Naive B cell (primary cell): ENCODE results near the gene FRK. TPM values are rescaled to one million over a fixed set of nuclear protein-coding genes. Genes with fewer than 3 reads are reported as not detected.
"Not testable (repeated sequence)": the region's sequence is repeated elsewhere in the genome, so short reads cannot be mapped to it uniquely, and the experiment has no call there.

ENCODE experiments used
- ATAC-seq, 2 donors: fragments of 150-1000 bp; cut with Tn5 transposase; 2 replicates each; pipeline ENCODE4 v1.10.0; 2021; ENCODE audit warnings: low read depth in 2 of 2, mild to moderate bottlenecking in 2 of 2, moderate library complexity in 2 of 2
- DNase-seq: peaks from one replicate; pipeline ENCODE4 v3.0.0; 2022
- H3K27ac Mint-ChIP-seq, 6 donors: one replicate each; pipeline ENCODE4 v1.8.0; 2020 to 2022; ENCODE audit warnings: mild to moderate bottlenecking in 6 of 6, mixed read lengths in 6 of 6, moderate library complexity in 5 of 6, inconsistent platforms in 2 of 6
- H3K27me3 Mint-ChIP-seq, 3 donors: one replicate each; pipeline ENCODE4 v1.8.0; 2021 to 2022; ENCODE audit warnings: mixed read lengths in 3 of 3, mild to moderate bottlenecking in 1 of 3
- H3K36me3 Mint-ChIP-seq, 2 donors: one replicate each; pipeline ENCODE4 v1.8.0; 2020 to 2022; ENCODE audit warnings: mixed read lengths in 2 of 2, inconsistent platforms in 1 of 2, mild to moderate bottlenecking in 1 of 2
- H3K4me1 Mint-ChIP-seq, 3 donors: one replicate each; pipeline ENCODE4 v1.8.0; 2020 to 2022; ENCODE audit warnings: mixed read lengths in 3 of 3, inconsistent platforms in 1 of 3, mild to moderate bottlenecking in 1 of 3, moderate library complexity in 1 of 3
- H3K4me3 Mint-ChIP-seq, 8 donors: one replicate each; pipeline ENCODE4 v1.8.0; 2020 to 2022; ENCODE audit warnings: mild to moderate bottlenecking in 8 of 8, mixed read lengths in 8 of 8, moderate library complexity in 8 of 8, inconsistent platforms in 2 of 8
- H3K9me3 Mint-ChIP-seq, 7 donors: one replicate each; pipeline ENCODE4 v1.8.0; 2020 to 2022; ENCODE audit warnings: mixed read lengths in 7 of 7, mild to moderate bottlenecking in 5 of 7, inconsistent platforms in 2 of 7, moderate library complexity in 1 of 7
- polyA plus RNA-seq, 6 donors: library from polyadenylated mRNA; unstranded; fragments of 300-500 nt; fragmentation: Illumina TruSeq; gene quantifications; one replicate each; pipeline ENCODE4 v1.2.3, GENCODE V29; 2021; ENCODE audit warnings: low read depth in 6 of 6

Gene FRK
- polyA plus RNA-seq, 6 donors from 2014 or later: not detected

- not testable (repeated sequence) for H3K36me3 Mint-ChIP-seq
Measured at GRCh38 chr6:116046272-116046671, 14.4 kb downstream of the FRK start.

GRCh38 chr6:116041934-116042333 is 18.8 kb downstream of the FRK start:
- ATAC-seq (no peak), DNase-seq (no peak)
- Mint-ChIP-seq H3K4me1 (peaks cover 0 to under 1% (median 0%) of the 10 kb centered on the region in 3 donors), H3K9me3 (peaks cover 0 to 12% (median 5%) of the 10 kb centered on the region in 7 donors), H3K27me3 (peaks cover 14 to 42% (median 33%) of the 10 kb centered on the region in 3 donors), H3K4me3 (no peak overlapping the region), H3K36me3 (no peaks in the 10 kb centered on the region), H3K27ac (no peak overlapping the region)

More at GRCh38 chr6:116046272-116046671, 14.4 kb downstream of the FRK start:
- Mint-ChIP-seq H3K9me3 (peaks cover 0 to 12% (median 7%) of the 10 kb centered on the region in 7 donors), H3K27me3 (peaks cover 14 to 34% (median 21%) of the 10 kb centered on the region in 3 donors)
- not testable (repeated sequence) for H3K27ac Mint-ChIP-seq, H3K4me1 Mint-ChIP-seq, DNase-seq, H3K4me3 Mint-ChIP-seq, ATAC-seq

- peaks cover 0 to 12% (median 5%) of the 10 kb centered on the region in 7 donors for H3K9me3 Mint-ChIP-seq
- no peak overlapping the region for H3K4me3 Mint-ChIP-seq
- no peaks in the 10 kb centered on the region for H3K4me1 Mint-ChIP-seq
- H3K36me3 Mint-ChIP-seq: no peaks in the 10 kb centered on the region
- no peak overlapping the region for H3K27ac Mint-ChIP-seq
- peaks cover 17 to 44% (median 35%) of the 10 kb centered on the region in 3 donors for H3K27me3 Mint-ChIP-seq
- DNase-seq (no peak), ATAC-seq (no peak)
Measured at GRCh38 chr6:116040993-116041392, 19.7 kb downstream of the FRK start.

- Mint-ChIP-seq H3K36me3 (no peaks in the 10 kb centered on the region), H3K4me1 (no peaks in the 10 kb centered on the region), H3K4me3 (no peak overlapping the region), H3K9me3 (no peaks in the 10 kb centered on the region), H3K27ac (no peak overlapping the region), H3K27me3 (peaks cover 14 to 45% (median 43%) of the 10 kb centered on the region in 3 donors)
- no peak for ATAC-seq
- no peak for DNase-seq
Measured at GRCh38 chr6:116036885-116037284, 23.8 kb downstream of the FRK start.

GRCh38 chr6:116036075-116036773 is 24.5 kb downstream of the FRK start:
- H3K36me3 Mint-ChIP-seq: no peaks in the 10 kb centered on the region
- no peaks in the 10 kb centered on the region for H3K9me3 Mint-ChIP-seq

GRCh38 chr6:116035616-116036015 is 25.1 kb downstream of the FRK start:
- no peaks in the 10 kb centered on the region for H3K9me3 Mint-ChIP-seq
- H3K4me3 Mint-ChIP-seq: no peak overlapping the region
- no peaks in the 10 kb centered on the region for H3K4me1 Mint-ChIP-seq
- DNase-seq (no peak), ATAC-seq (no peak)
- no peak overlapping the region for H3K27ac Mint-ChIP-seq
- H3K36me3 Mint-ChIP-seq: no peaks in the 10 kb centered on the region
- peaks cover 14 to 49% (median 46%) of the 10 kb centered on the region in 3 donors for H3K27me3 Mint-ChIP-seq

More at GRCh38 chr6:116036075-116036773, 24.5 kb downstream of the FRK start:
- Mint-ChIP-seq H3K27ac (no peak overlapping the region), H3K27me3 (peaks cover 14 to 46% (median 45%) of the 10 kb centered on the region in 3 donors), H3K4me3 (no peak overlapping the region), H3K4me1 (no peaks in the 10 kb centered on the region)
- DNase-seq (no peak), ATAC-seq (no peak)

GRCh38 chr6:116034327-116034726 is 26.4 kb downstream of the FRK start:
- H3K9me3 Mint-ChIP-seq: no peaks in the 10 kb centered on the region
- no peak overlapping the region for H3K27ac Mint-ChIP-seq
- peaks cover 14 to 48% (median 45%) of the 10 kb centered on the region in 3 donors for H3K27me3 Mint-ChIP-seq
- H3K4me1 Mint-ChIP-seq: no peaks in the 10 kb centered on the region
- H3K4me3 Mint-ChIP-seq: no peak overlapping the region
- DNase-seq (no peak), ATAC-seq (no peak)
- H3K36me3 Mint-ChIP-seq: no peaks in the 10 kb centered on the region

- Mint-ChIP-seq H3K27me3 (peaks cover 17 to 48% (median 45%) of the 10 kb centered on the region in 3 donors), H3K27ac (no peak overlapping the region), H3K4me3 (no peak overlapping the region), H3K9me3 (no peaks in the 10 kb centered on the region), H3K4me1 (no peaks in the 10 kb centered on the region), H3K36me3 (no peaks in the 10 kb centered on the region)
- DNase-seq: no peak
- ATAC-seq: no peak
Measured at GRCh38 chr6:116033687-116034303, 26.9 kb downstream of the FRK start.

- ATAC-seq (no peak), DNase-seq (no peak)
- Mint-ChIP-seq H3K9me3 (no peaks in the 10 kb centered on the region), H3K27me3 (peaks cover 20 to 40% (median 36%) of the 10 kb centered on the region in 3 donors), H3K4me1 (peaks cover 0 to 4% (median 0%) of the 10 kb centered on the region in 3 donors), H3K36me3 (no peaks in the 10 kb centered on the region), H3K27ac (no peak overlapping the region), H3K4me3 (no peak overlapping the region)
Measured at GRCh38 chr6:116030770-116031169, 29.9 kb downstream of the FRK start.

- H3K9me3 Mint-ChIP-seq: no peaks in the 10 kb centered on the region
- no peak for ATAC-seq
- H3K4me3 Mint-ChIP-seq: no peak overlapping the region
- no peaks in the 10 kb centered on the region for H3K36me3 Mint-ChIP-seq
- peaks cover 0 to 4% (median 0%) of the 10 kb centered on the region in 3 donors for H3K4me1 Mint-ChIP-seq
- no peak for DNase-seq
- H3K27me3 Mint-ChIP-seq: peaks cover 20 to 37% (median 30%) of the 10 kb centered on the region in 3 donors
- no peak overlapping the region for H3K27ac Mint-ChIP-seq
Measured at GRCh38 chr6:116029535-116029934, 31.2 kb downstream of the FRK start.

- Mint-ChIP-seq H3K4me3 (no peak overlapping the region), H3K9me3 (no peaks in the 10 kb centered on the region), H3K27me3 (peaks cover 18 to 25% (median 20%) of the 10 kb centered on the region in 3 donors), H3K27ac (no peak overlapping the region), H3K4me1 (peaks cover 0 to 4% (median 0%) of the 10 kb centered on the region in 3 donors), H3K36me3 (no peaks in the 10 kb centered on the region)
- ATAC-seq (no peak), DNase-seq (no peak)
Measured at GRCh38 chr6:116028233-116028632, 32.5 kb downstream of the FRK start.

GRCh38 chr6:116027801-116028200 is 32.9 kb downstream of the FRK start:
- peaks cover 18 to 25% (median 20%) of the 10 kb centered on the region in 3 donors for H3K27me3 Mint-ChIP-seq
- no peak overlapping the region for H3K27ac Mint-ChIP-seq
- ATAC-seq (no peak), DNase-seq (no peak)
- H3K9me3 Mint-ChIP-seq: no peaks in the 10 kb centered on the region
- H3K36me3 Mint-ChIP-seq: no peaks in the 10 kb centered on the region
- peaks cover 0 to 4% (median 0%) of the 10 kb centered on the region in 3 donors for H3K4me1 Mint-ChIP-seq
- no peak overlapping the region for H3K4me3 Mint-ChIP-seq

GRCh38 chr6:116025405-116025804 is 35.3 kb downstream of the FRK start:
- H3K27me3 Mint-ChIP-seq: peaks cover 12 to 17% (median 14%) of the 10 kb centered on the region in 3 donors

More at GRCh38 chr6:116025405-116025804, 35.3 kb downstream of the FRK start:
- H3K27ac Mint-ChIP-seq: no peak overlapping the region
- DNase-seq (no peak), ATAC-seq (no peak)
- no peaks in the 10 kb centered on the region for H3K9me3 Mint-ChIP-seq
- H3K4me1 Mint-ChIP-seq: peaks cover 2 to 7% (median 3%) of the 10 kb centered on the region in 3 donors
- no peak overlapping the region for H3K4me3 Mint-ChIP-seq
- no peaks in the 10 kb centered on the region for H3K36me3 Mint-ChIP-seq
